Esophagus (tissue), 2 donors: ENCODE data around the gene EEF1AKMT2. TPM values are rescaled to one million over a fixed set of nuclear protein-coding genes. Genes with fewer than 3 reads are reported as not detected.

Source experiments
- H3K27ac ChIP-seq, 2 donors: one replicate each; pipeline ENCODE4 v1.5.1; 2013; ENCODE audit warnings: low read depth in 2 of 2, mild to moderate bottlenecking in 2 of 2, inconsistent platforms in 1 of 2, low read length in 1 of 2, moderate library complexity in 1 of 2
- H3K27me3 ChIP-seq, 2 donors: one replicate each; pipeline ENCODE4 v1.6.1; 2013; ENCODE audit warnings: low read length in 2 of 2, control low read depth in 1 of 2, mild to moderate bottlenecking in 1 of 2; ENCODE audit not compliant: insufficient read depth in 2 of 2, control insufficient read depth in 1 of 2
- H3K36me3 ChIP-seq, 2 donors: one replicate each; pipeline ENCODE4 v1.6.1; 2013; ENCODE audit warnings: low read length in 1 of 2; ENCODE audit not compliant: control insufficient read depth in 2 of 2, insufficient read depth in 2 of 2
- H3K4me1 ChIP-seq, 2 donors: one replicate each; pipeline ENCODE4 v1.6.1; 2013; ENCODE audit warnings: low read length in 1 of 2; ENCODE audit not compliant: control insufficient read depth in 2 of 2, insufficient read depth in 2 of 2
- H3K4me3 ChIP-seq, 2 donors: one replicate each; pipeline ENCODE4 v1.5.1; 2013; ENCODE audit warnings: low read length in 2 of 2, mild to moderate bottlenecking in 2 of 2, low read depth in 1 of 2, moderate library complexity in 1 of 2
- H3K9me3 ChIP-seq, 2 donors: one replicate each; pipeline ENCODE4 v1.6.1; 2013; ENCODE audit warnings: mild to moderate bottlenecking in 2 of 2, low read depth in 1 of 2, low read length in 1 of 2, moderate library complexity in 1 of 2; ENCODE audit not compliant: control insufficient read depth in 2 of 2, insufficient read depth in 1 of 2
- WGBS, 2 donors: extraction: QIAGEN DNeasy Blood & Tissue Kit; methylation state at CpG; one replicate each; pipeline ENCODE4 v1.1.7; 2013; 5-methylcytosine and 5-hydroxymethylcytosine counted together
- polyA plus RNA-seq, 2 donors: library from polyadenylated mRNA; stranded (reverse); fragments of 200-250 nt; gene quantifications; one replicate each; pipeline ENCODE4 v1.2.3, GENCODE V29; 2013
- donor health status: healthy with polysubstance abuse.
- donor health status: Bipolar disorder and iron deficiency.

Gene EEF1AKMT2
- polyA plus RNA-seq, 2 donors: 7.1 to 15.3 TPM

DNA sequence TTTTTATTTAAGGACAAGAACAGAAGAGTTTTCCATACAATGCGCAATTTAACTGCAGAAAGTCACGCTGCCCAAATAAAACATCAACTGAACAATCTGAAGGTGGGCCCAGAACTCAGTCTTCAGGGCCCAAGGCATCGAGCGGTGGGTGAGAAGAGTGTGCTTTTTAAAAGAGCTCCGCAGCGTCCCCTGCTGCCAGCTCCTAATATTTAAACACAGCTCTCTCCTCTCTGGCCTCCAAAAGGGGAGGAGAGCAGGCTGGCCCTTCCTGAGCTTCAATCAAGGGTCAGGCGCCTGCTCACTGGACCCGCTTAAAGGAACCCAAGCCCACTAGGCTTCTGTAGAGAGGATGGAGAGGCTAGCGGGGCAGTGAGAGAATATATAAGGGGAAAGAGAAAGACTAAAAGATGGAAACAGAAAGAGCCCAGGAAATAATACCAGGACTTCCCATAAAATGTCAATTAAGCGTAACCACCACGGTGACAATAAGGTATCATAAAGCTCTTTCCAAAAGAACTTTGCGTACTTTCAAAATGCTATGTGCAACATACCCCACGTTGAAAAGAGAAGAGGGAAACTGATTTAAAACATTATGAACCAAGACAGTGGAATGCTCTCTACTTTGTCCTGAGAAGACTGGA, 50.3 kb downstream of the EEF1AKMT2 start:
- Histone ChIP-seq H3K27me3 (no peaks in the 10 kb centered on the region), H3K4me3 (peak overlapping the region in 1 of 2 donors; percentile 73), H3K9me3 (no peaks in the 10 kb centered on the region), H3K36me3 (no peaks in the 10 kb centered on the region), H3K27ac (peak overlapping the region; percentile 95 to 99), H3K4me1 (peaks cover 12 to 22% of the 10 kb centered on the region in 2 donors)
- 14 to 19% methylated on average over 13 of the region's 13 CpGs for WGBS, 2 donors

DNA sequence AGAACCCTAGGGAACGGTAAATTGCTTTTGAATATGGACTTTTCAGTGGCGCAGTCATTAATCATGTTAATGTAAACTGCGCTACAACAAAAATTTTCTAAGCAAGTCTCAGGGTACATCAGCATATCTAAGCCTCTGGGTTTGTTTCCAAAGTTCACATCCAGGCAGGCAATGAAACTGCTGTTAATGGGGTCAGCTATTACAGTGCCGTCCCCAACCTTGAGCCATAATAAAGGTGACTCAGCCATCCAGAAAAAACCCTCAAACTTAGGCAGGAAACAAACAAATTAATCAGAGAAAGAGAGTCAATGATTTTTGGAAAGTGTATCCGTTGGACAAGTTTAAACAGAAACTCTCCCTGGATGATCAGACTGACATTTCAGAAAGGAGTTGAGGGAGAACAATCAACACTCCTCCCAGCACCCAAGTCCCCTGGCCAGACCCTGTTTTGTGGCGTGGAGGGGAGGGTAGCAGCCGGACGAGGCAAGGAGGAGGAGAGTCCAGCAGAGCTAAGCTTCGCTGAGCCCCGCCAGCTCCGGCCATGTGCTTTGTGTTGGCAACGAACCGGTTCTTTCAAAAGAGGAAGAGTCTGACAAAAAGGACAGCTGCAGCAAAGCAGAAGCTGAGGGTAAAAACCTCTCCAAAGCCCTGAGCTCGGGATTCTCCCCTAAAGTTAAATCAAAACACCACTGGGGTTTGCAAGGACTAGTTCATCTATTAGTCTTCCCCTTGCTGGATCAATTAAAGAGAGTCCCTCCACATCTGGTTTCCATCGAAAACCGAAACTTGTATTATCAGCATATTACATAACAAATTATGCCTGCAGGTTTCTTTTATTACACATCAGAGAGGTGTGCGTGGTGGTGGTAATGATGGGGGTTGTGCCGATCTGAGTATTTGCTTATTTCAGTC, 51.1 kb downstream of the EEF1AKMT2 start:
- peak overlapping the region; percentile 95 to 99 for H3K27ac ChIP-seq
- WGBS, 2 donors: 7 to 14% methylated on average over 18 of the region's 18 CpGs
- H3K9me3 ChIP-seq: no peaks in the 10 kb centered on the region
- no peaks in the 10 kb centered on the region for H3K36me3 ChIP-seq
- H3K27me3 ChIP-seq: no peaks in the 10 kb centered on the region
- peak overlapping the region; percentile 9 to 24 for H3K4me3 ChIP-seq
- H3K4me1 ChIP-seq: peaks cover 16 to 28% of the 10 kb centered on the region in 2 donors

DNA sequence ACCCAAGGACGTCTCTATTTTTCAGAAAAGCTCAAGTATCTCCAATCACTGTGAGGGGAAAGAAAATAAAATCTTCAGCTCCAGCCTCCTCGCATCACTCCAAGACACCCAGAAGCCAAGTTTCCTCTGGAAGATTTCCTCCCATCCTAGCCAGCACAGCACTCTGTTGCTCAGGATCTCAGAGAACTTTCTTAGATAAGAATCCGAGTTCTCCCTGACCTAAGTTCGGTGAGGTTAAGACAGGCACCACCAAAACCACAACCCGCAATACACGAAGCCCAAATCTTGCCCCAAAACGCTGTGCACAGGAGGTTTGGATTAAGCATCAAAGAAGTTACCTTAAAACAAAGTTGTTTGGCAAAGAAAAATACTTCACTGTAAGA, 51.7 kb downstream of the EEF1AKMT2 start:
- 13 to 18% methylated on average over 7 of the region's 7 CpGs for WGBS, 2 donors
- Histone ChIP-seq H3K9me3 (no peaks in the 10 kb centered on the region), H3K27me3 (no peaks in the 10 kb centered on the region), H3K4me3 (peak overlapping the region in 1 of 2 donors; percentile 24), H3K36me3 (no peaks in the 10 kb centered on the region), H3K27ac (peak overlapping the region; percentile 95 to 99), H3K4me1 (peaks cover 19 to 31% of the 10 kb centered on the region in 2 donors)

DNA sequence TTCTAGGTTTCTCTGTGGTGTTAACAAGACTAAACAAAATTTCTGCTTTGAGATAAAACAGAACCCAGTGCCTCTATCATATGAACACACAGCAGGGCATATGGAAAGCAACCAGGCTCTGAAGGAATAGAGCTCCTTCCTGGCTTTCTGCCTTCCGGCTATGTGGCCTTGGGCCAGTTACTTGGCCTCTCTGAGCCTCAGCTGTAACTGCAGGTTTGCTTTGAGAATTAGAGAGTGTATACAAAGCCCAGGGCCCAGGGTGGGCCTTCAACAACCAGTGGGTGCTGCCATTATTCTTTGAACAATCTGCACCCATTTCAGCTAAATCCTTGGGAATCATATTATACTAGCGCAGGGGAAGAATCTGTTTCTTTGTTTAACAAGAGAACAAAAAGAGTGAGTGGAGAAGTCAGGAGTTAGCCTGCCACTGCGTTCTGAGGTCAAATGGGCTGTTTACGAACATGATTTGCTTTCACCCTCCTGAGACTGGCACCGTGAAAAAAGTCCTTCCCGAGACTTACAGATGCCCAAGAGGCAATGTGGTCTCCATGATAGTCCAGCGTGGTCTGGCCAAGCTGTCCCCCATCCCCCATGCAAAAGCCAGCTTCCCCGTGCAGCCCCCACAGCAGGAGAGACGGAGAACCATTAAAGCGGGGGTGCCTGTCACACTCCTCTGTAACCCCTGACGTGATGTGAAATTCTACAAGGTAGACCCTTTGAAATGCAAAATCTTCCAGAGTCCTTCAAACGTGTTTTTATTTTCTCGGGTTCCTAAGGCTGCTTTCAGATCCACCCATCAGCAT, 52.4 kb downstream of the EEF1AKMT2 start:
- Histone ChIP-seq H3K4me1 (peaks cover 23 to 36% of the 10 kb centered on the region in 2 donors), H3K36me3 (peaks cover 0 to 5% of the 10 kb centered on the region in 2 donors), H3K4me3 (no peak overlapping the region), H3K27me3 (no peaks in the 10 kb centered on the region), H3K27ac (peak overlapping the region; percentile 87 to 95), H3K9me3 (no peaks in the 10 kb centered on the region)
- WGBS, 2 donors: 43 to 44% methylated on average over 13 of the region's 13 CpGs

DNA sequence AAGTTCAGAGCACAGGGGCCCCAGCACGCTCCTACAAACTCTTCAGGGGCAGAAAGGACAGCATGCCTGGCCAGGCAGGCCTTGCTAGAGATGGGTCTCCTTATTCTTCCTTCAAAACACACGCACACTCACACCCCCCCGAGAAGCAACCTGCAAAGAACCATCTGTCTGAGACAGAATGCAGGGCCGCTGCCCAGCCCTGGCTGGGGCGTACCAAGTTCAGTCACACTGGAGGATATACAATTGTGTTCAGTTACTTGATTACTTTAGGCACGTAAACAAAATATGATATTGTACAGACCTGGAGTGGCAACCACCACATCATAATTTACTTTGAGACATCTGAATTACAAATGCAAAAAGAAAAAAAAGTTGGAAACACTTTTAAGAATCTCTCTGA, 53.2 kb downstream of the EEF1AKMT2 start:
- H3K9me3 ChIP-seq: no peaks in the 10 kb centered on the region
- peak overlapping the region in 1 of 2 donors; percentile 80 for H3K27ac ChIP-seq
- H3K4me1 ChIP-seq: peaks cover 23 to 42% of the 10 kb centered on the region in 2 donors
- H3K27me3 ChIP-seq: no peaks in the 10 kb centered on the region
- 50 to 56% methylated on average over 6 of the region's 6 CpGs for WGBS, 2 donors
- peaks cover 0 to 6% of the 10 kb centered on the region in 2 donors for H3K36me3 ChIP-seq
- no peak overlapping the region for H3K4me3 ChIP-seq

DNA sequence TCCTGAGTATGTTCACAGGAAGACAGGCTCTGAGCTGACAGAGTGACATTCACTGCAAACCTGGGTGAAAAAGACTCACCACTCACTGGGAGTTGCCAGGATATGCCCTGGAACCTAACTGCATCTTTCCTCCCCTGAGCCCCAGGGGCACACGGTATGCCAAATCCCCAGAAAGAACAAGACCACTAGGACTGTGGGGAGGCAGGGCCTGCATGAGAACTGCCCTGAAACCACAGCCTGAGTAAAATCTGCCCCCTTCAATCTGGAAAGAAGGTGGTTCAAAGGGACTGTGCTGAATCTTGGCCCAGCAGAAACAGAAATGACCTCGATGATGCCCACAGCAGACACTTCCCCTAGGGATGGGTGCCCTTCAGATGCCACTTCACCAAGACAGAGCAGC, 54.0 kb downstream of the EEF1AKMT2 start:
- 44 to 53% methylated on average over 2 of the region's 2 CpGs for WGBS, 2 donors
- no peak overlapping the region for H3K4me3 ChIP-seq
- no peaks in the 10 kb centered on the region for H3K27me3 ChIP-seq
- H3K4me1 ChIP-seq: peaks cover 23 to 47% of the 10 kb centered on the region in 2 donors
- H3K9me3 ChIP-seq: no peaks in the 10 kb centered on the region
- H3K36me3 ChIP-seq: peaks cover 0 to 6% of the 10 kb centered on the region in 2 donors
- peak overlapping the region; percentile 80 for H3K27ac ChIP-seq

DNA sequence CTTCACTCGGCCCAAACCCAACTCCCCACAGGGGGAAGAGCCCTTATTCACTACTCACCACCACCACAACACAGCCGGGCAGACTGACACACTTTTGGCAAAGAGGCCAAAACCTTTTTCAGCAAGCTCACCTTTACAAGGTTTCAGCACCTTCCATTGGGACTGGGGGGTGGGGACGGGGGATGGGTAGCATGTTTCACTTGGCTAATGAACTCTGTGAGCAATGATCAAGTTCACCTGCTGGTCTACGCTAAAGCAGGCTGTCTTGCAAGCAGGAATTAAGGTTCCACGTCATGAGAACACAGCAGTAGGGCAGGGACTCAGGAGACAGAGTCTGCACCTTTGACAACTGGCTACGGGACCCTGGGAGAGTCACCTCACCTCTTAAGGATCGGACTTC, 54.5 kb downstream of the EEF1AKMT2 start:
- Histone ChIP-seq H3K27ac (peak overlapping the region; percentile 80), H3K4me3 (no peak overlapping the region), H3K4me1 (peaks cover 24 to 48% of the 10 kb centered on the region in 2 donors), H3K27me3 (no peaks in the 10 kb centered on the region), H3K9me3 (no peaks in the 10 kb centered on the region), H3K36me3 (peaks cover 0 to 6% of the 10 kb centered on the region in 2 donors)
- 34 to 38% methylated on average over 7 of the region's 7 CpGs for whole genome bisulfite sequencing, 2 donors

DNA sequence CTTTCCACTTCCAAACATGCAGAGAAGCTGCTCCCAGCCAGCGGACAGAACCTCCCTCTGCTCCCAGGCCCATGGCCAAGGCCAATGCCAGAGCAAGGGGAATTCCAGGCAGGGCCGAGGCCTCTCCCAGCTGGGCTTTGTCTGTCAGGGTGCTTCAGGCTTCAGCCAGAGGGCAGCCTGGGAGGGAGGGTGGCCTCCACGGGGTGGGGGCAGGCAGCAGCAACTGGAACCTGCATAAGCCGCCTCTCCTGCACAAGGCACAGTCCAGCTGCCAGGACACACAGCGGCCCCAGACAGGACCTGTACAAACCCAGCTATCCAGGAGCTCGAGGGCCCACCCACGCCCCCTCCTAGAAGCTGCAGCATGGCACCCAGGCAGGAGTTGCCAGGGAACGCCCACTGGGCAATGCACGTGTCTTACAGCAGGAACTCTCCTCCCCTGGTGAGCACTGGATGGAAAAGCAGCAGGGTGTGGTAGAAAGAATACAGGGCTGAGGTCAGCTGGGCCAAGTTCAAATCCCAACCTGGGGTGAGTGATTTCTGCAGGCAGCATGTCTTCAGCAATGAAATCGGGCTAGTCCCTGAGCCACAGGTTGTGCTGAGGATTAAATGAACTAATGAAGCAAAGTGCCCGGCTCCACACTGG, 55.1 kb downstream of the EEF1AKMT2 start:
- WGBS, 2 donors: 16 to 20% methylated on average over 11 of the region's 11 CpGs
- Histone ChIP-seq H3K27me3 (no peaks in the 10 kb centered on the region), H3K4me3 (no peak overlapping the region), H3K36me3 (peaks cover 0 to 6% of the 10 kb centered on the region in 2 donors), H3K4me1 (peaks cover 28 to 54% of the 10 kb centered on the region in 2 donors), H3K27ac (peak overlapping the region; percentile 80), H3K9me3 (no peaks in the 10 kb centered on the region)
